Thymus (tissue), 11 donors: ENCODE results near the gene MARCHF2. TPM values are rescaled to one million over a fixed set of nuclear protein-coding genes. Genes with fewer than 3 reads are reported as not detected.

Experiments
- DNase-seq, 9 donors: peaks; one replicate each; pipeline ENCODE4 v3.0.0-alpha.2; 2013; ENCODE audit warnings: low spot score in 9 of 9, low read depth in 6 of 9, missing footprints in 1 of 9
- H3K27ac ChIP-seq, 2 donors: one replicate each; pipeline ENCODE4 v1.5.1; 2013; ENCODE audit warnings: control low read depth in 1 of 2, low read depth in 1 of 2, low read length in 1 of 2, mild to moderate bottlenecking in 1 of 2, moderate library complexity in 1 of 2
- H3K27me3 ChIP-seq, 2 donors: one replicate each; pipeline ENCODE4 v1.5.1; 2013; ENCODE audit warnings: low read length in 1 of 2; ENCODE audit not compliant: control insufficient read depth in 2 of 2, insufficient read depth in 1 of 2
- H3K36me3 ChIP-seq, 2 donors: one replicate each; pipeline ENCODE4 v1.5.1; 2013; ENCODE audit warnings: low read length in 1 of 2, mild to moderate bottlenecking in 1 of 2, moderate library complexity in 1 of 2; ENCODE audit not compliant: control insufficient read depth in 2 of 2, insufficient read depth in 2 of 2
- H3K4me1 ChIP-seq, 2 donors: one replicate each; pipeline ENCODE4 v1.5.1; 2013; ENCODE audit warnings: low read length in 2 of 2; ENCODE audit not compliant: control insufficient read depth in 2 of 2, insufficient read depth in 2 of 2
- H3K4me3 ChIP-seq, 2 donors: one replicate each; pipeline ENCODE4 v1.5.1; 2013; ENCODE audit warnings: low read length in 2 of 2, control low read depth in 1 of 2, mild to moderate bottlenecking in 1 of 2
- H3K9me3 ChIP-seq, 2 donors: one replicate each; pipeline ENCODE4 v1.5.1; 2013; ENCODE audit warnings: low read length in 1 of 2, mild to moderate bottlenecking in 1 of 2; ENCODE audit not compliant: control insufficient read depth in 2 of 2, insufficient read depth in 1 of 2
- WGBS: extraction: QIAGEN DNeasy Blood & Tissue Kit; methylation state at CpG from one replicate; pipeline ENCODE4 v1.1.7; 2013; 5-methylcytosine and 5-hydroxymethylcytosine counted together
- polyA plus RNA-seq: library from polyadenylated mRNA; stranded (reverse); fragments of 200-250 nt; gene quantifications from one replicate; pipeline ENCODE4 v1.2.3, GENCODE V29; 2013
- total RNA-seq: library from RNA; stranded (reverse); fragments of 120-200 nt; gene quantifications from one replicate; pipeline ENCODE4 v1.2.4, GENCODE V29; 2013
- donor health status: healthy.

MARCHF2 gene
- total and polyA plus RNA-seq, 2 donors: 24.5 to 30.7 TPM

GRCh38 chr19:8484331-8484894 lies 71.3 kb downstream of the MARCHF2 start:
- WGBS: 97% methylated on average over 18 of the region's 18 CpGs
- peaks cover 76 to 96% of the 10 kb centered on the region in 2 donors for H3K4me1 ChIP-seq
- no peak overlapping the region for H3K27ac ChIP-seq
- H3K4me3 ChIP-seq: no peak overlapping the region
- peaks cover 64 to 86% of the 10 kb centered on the region in 2 donors for H3K36me3 ChIP-seq
- H3K27me3 ChIP-seq: no peaks in the 10 kb centered on the region
- no peak for DNase-seq
- no peaks in the 10 kb centered on the region for H3K9me3 ChIP-seq

GRCh38 chr19:8485561-8486371 lies 72.7 kb downstream of the MARCHF2 start:
- H3K27me3 ChIP-seq: no peaks in the 10 kb centered on the region
- 99% methylated on average over 62 of the region's 62 CpGs for WGBS
- H3K27ac ChIP-seq: peak overlapping the region; percentile 88 to 91
- H3K4me3 ChIP-seq: no peak overlapping the region
- H3K36me3 ChIP-seq: peaks cover 72 to 84% of the 10 kb centered on the region in 2 donors
- no peaks in the 10 kb centered on the region for H3K9me3 ChIP-seq
- no peak for DNase-seq
- H3K4me1 ChIP-seq: peaks cover 68 to 93% of the 10 kb centered on the region in 2 donors

- Histone ChIP-seq H3K4me3 (no peak overlapping the region), H3K27ac (peak overlapping the region; percentile 88 to 91), H3K27me3 (no peaks in the 10 kb centered on the region), H3K4me1 (peaks cover 60 to 84% of the 10 kb centered on the region in 2 donors), H3K36me3 (peaks cover 70 to 82% of the 10 kb centered on the region in 2 donors), H3K9me3 (no peaks in the 10 kb centered on the region)
- DNase-seq: no peak
- WGBS: 88% methylated on average over 16 of the region's 16 CpGs
Observed at GRCh38 chr19:8486661-8487136, 73.6 kb downstream of the MARCHF2 start.

GRCh38 chr19:8487137-8487851 lies 74.2 kb downstream of the MARCHF2 start:
- Histone ChIP-seq H3K27ac (peak overlapping the region; percentile 88 to 91), H3K4me3 (peak overlapping the region in 1 of 2 donors; percentile 16), H3K9me3 (no peaks in the 10 kb centered on the region), H3K36me3 (peaks cover 68 to 77% of the 10 kb centered on the region in 2 donors), H3K27me3 (no peaks in the 10 kb centered on the region), H3K4me1 (peaks cover 56 to 78% of the 10 kb centered on the region in 2 donors)
- peak in 8 of 9 donors; percentile 61 to 94 (median 83) for DNase-seq
- WGBS: 17% methylated on average over 13 of the region's 13 CpGs

- Histone ChIP-seq H3K27ac (peak overlapping the region in 1 of 2 donors; percentile 88), H3K4me3 (no peak overlapping the region), H3K36me3 (peaks cover 59 to 66% of the 10 kb centered on the region in 2 donors), H3K4me1 (peaks cover 45 to 70% of the 10 kb centered on the region in 2 donors), H3K9me3 (no peaks in the 10 kb centered on the region), H3K27me3 (no peaks in the 10 kb centered on the region)
- 90% methylated on average over 15 of the region's 15 CpGs for WGBS
- no peak for DNase-seq
Observed at GRCh38 chr19:8488365-8488764, 75.3 kb downstream of the MARCHF2 start.

Other genes starting within 250 kb of the MARCHF2 start
- 21.7 TPM for gene CERS4, start 203.9 kb upstream of the MARCHF2 start, total RNA-seq
- gene CERS4, start 203.9 kb upstream of the MARCHF2 start, polyA plus RNA-seq: 28.5 TPM
- gene CD320, start 104.9 kb upstream of the MARCHF2 start, total RNA-seq: 24.7 TPM
- 31.9 TPM for gene CD320, start 104.9 kb upstream of the MARCHF2 start, polyA plus RNA-seq
- 98.3 TPM for gene NDUFA7, start 91.9 kb upstream of the MARCHF2 start, total RNA-seq
- 110 TPM for gene NDUFA7, start 91.9 kb upstream of the MARCHF2 start, polyA plus RNA-seq
- 1,209 TPM for gene RPS28, start 91.8 kb upstream of the MARCHF2 start, total RNA-seq
- gene RPS28, start 91.8 kb upstream of the MARCHF2 start, polyA plus RNA-seq: 1,415 TPM
- gene KANK3, start 70.0 kb upstream of the MARCHF2 start, total RNA-seq: 3.3 TPM
- gene KANK3, start 70.0 kb upstream of the MARCHF2 start, polyA plus RNA-seq: 6.0 TPM
- gene ANGPTL4, start 49.1 kb upstream of the MARCHF2 start, total RNA-seq: 0.42 TPM
- gene ANGPTL4, start 49.1 kb upstream of the MARCHF2 start, polyA plus RNA-seq: 14.4 TPM
- 5.6 TPM for gene RAB11B, start 22.9 kb upstream of the MARCHF2 start, total RNA-seq
- gene RAB11B, start 22.9 kb upstream of the MARCHF2 start, polyA plus RNA-seq: 81.9 TPM
- gene HNRNPM, start 31.7 kb downstream of the MARCHF2 start, total RNA-seq: 92.7 TPM
- 123 TPM for gene HNRNPM, start 31.7 kb downstream of the MARCHF2 start, polyA plus RNA-seq
- gene PRAM1, start 89.3 kb downstream of the MARCHF2 start, total RNA-seq: 0.80 TPM
- gene PRAM1, start 89.3 kb downstream of the MARCHF2 start, polyA plus RNA-seq: 7.5 TPM
- 2.1 TPM for gene ZNF414, start 100.9 kb downstream of the MARCHF2 start, total RNA-seq
- 27.6 TPM for gene ZNF414, start 100.9 kb downstream of the MARCHF2 start, polyA plus RNA-seq
- gene MYO1F, start 164.1 kb downstream of the MARCHF2 start, total RNA-seq: 9.9 TPM
- gene MYO1F, start 164.1 kb downstream of the MARCHF2 start, polyA plus RNA-seq: 20.8 TPM
- gene ADAMTS10, start 197.4 kb downstream of the MARCHF2 start, total RNA-seq: 19.6 TPM
- 41.7 TPM for gene ADAMTS10, start 197.4 kb downstream of the MARCHF2 start, polyA plus RNA-seq
- not detected for gene NFILZ, start 217.3 kb downstream of the MARCHF2 start, total RNA-seq
- not detected for gene NFILZ, start 217.3 kb downstream of the MARCHF2 start, polyA plus RNA-seq